HepG2 (cell line): ENCODE data around the gene WASHC3. TPM values are rescaled to one million over a fixed set of nuclear protein-coding genes. Genes with fewer than 3 reads are reported as not detected.

Experiments
- CAMTA2 ChIP-seq: sonication (generic); formaldehyde crosslinking; IDR thresholded peaks from 2 replicates; pipeline ENCODE4 v1.4.0; 2020; ENCODE audit warnings: mild to moderate bottlenecking, missing genetic modification reagents, borderline replicate concordance
- CTCF ChIP-seq: sonication (generic); formaldehyde crosslinking; IDR thresholded peaks from 2 replicates; pipeline ENCODE4 v1.5.0; 2020; ENCODE audit warnings: mild to moderate bottlenecking, missing genetic modification reagents, moderate library complexity
- ELF4 ChIP-seq: sonication (generic); formaldehyde crosslinking; IDR thresholded peaks from 2 replicates; pipeline ENCODE4 v1.5.0; 2020; ENCODE audit warnings: missing genetic modification reagents, mild to moderate bottlenecking, moderate library complexity, borderline replicate concordance
- FOSL2 ChIP-seq: sonication (generic); formaldehyde crosslinking; IDR thresholded peaks from 2 replicates; pipeline ENCODE4 v1.4.0; 2020; ENCODE audit warnings: missing genetic modification reagents
- HDAC2 ChIP-seq: sonication (generic); formaldehyde crosslinking; IDR thresholded peaks from 2 replicates; pipeline ENCODE4 v1.4.0; 2020; ENCODE audit warnings: missing genetic modification reagents
- HMG20B ChIP-seq: conservative IDR thresholded peaks from 2 replicates; pipeline ENCODE4 v1.6.1; 2016; ENCODE audit warnings: missing genetic modification reagents, missing compliant biosample characterization
- HMGXB4 ChIP-seq, 2 experiments: sonication (generic) in 1 of 2; formaldehyde crosslinking in 1 of 2; IDR thresholded peaks; 2 replicates each; pipeline versions ENCODE4 v1.4.0 to v1.6.1; 2018 to 2020; ENCODE audit warnings: missing genetic modification reagents in 2 of 2, borderline replicate concordance in 1 of 2, low read depth in 1 of 2, mild to moderate bottlenecking in 1 of 2, missing biosample characterization in 1 of 2
- HNF4A ChIP-seq: sonication (generic); formaldehyde crosslinking; IDR thresholded peaks from 2 replicates; pipeline ENCODE4 v1.4.0; 2020; ENCODE audit warnings: missing genetic modification reagents
- MAZ ChIP-seq, 2 experiments: sonication (generic) in 1 of 2; formaldehyde crosslinking in 1 of 2; IDR thresholded peaks; 2 replicates each; pipeline versions ENCODE4 v1.5.0 to v1.6.1; 2012 to 2020; ENCODE audit warnings: low read depth in 2 of 2, mild to moderate bottlenecking in 2 of 2, borderline replicate concordance in 1 of 2, improper control_type of control experiment in 1 of 2, low read length in 1 of 2, missing genetic modification reagents in 1 of 2, moderate library complexity in 1 of 2
- NR0B2 ChIP-seq: sonication (generic); formaldehyde crosslinking; IDR thresholded peaks from 2 replicates; pipeline ENCODE4 v1.4.0; 2020; ENCODE audit warnings: mild to moderate bottlenecking, missing genetic modification reagents
- PLSCR1 ChIP-seq: sonication (generic); formaldehyde crosslinking; IDR thresholded peaks from 2 replicates; pipeline ENCODE4 v1.5.0; 2020; ENCODE audit warnings: missing genetic modification reagents, mild to moderate bottlenecking, borderline replicate concordance
- RBAK ChIP-seq: sonication (generic); formaldehyde crosslinking; IDR thresholded peaks from 2 replicates; pipeline ENCODE4 v1.5.1; 2020; ENCODE audit warnings: mild to moderate bottlenecking, missing genetic modification reagents
- SKI ChIP-seq: fragments of 450-650 bp; IDR thresholded peaks from one replicate; pipeline ENCODE4 v1.6.1; 2018; ENCODE audit warnings: mild to moderate bottlenecking; ENCODE audit not compliant: partially characterized antibody
- SOX13 ChIP-seq, 3 experiments: fragments of 450-650 bp in 1 of 3; sonication (generic) in 1 of 3; formaldehyde crosslinking in 1 of 3; IDR thresholded peaks in 2 of 3; conservative IDR thresholded peaks in 1 of 3; 2 replicates each; pipeline versions ENCODE4 v1.5.0 to v1.6.1; 2016 to 2020; ENCODE audit warnings: antibody characterized with exemption in 1 of 3, mild to moderate bottlenecking in 1 of 3, missing compliant biosample characterization in 1 of 3, missing genetic modification reagents in 1 of 3, moderate library complexity in 1 of 3
- SP5 ChIP-seq: IDR thresholded peaks from 2 replicates; pipeline ENCODE4 v1.6.1; 2016; ENCODE audit warnings: low read depth, borderline replicate concordance
- SSRP1 ChIP-seq: IDR thresholded peaks from 2 replicates; pipeline ENCODE4 v1.6.1; 2016; ENCODE audit warnings: control low read depth
- TEAD2 ChIP-seq: sonication (generic); formaldehyde crosslinking; IDR thresholded peaks from 2 replicates; pipeline ENCODE4 v1.9.0; 2021; ENCODE audit warnings: missing genetic modification reagents
- ZFP37 ChIP-seq: sonication (generic); formaldehyde crosslinking; IDR thresholded peaks from 2 replicates; pipeline ENCODE4 v1.4.0; 2020; ENCODE audit warnings: missing genetic modification reagents, borderline replicate concordance
- ZNF484 ChIP-seq: sonication (generic); formaldehyde crosslinking; IDR thresholded peaks from 2 replicates; pipeline ENCODE4 v1.5.1; 2020; ENCODE audit warnings: mild to moderate bottlenecking, low read depth, missing genetic modification reagents, borderline replicate concordance
- ZNF564 ChIP-seq: sonication (generic); formaldehyde crosslinking; IDR thresholded peaks from 2 replicates; pipeline ENCODE4 v1.8.1; 2023; ENCODE audit warnings: mild to moderate bottlenecking, missing genetic modification reagents
- ZNF572 ChIP-seq: sonication (generic); formaldehyde crosslinking; IDR thresholded peaks from 2 replicates; pipeline ENCODE4 v1.5.1; 2020; ENCODE audit warnings: mild to moderate bottlenecking, missing genetic modification reagents
- ZNF614 ChIP-seq: IDR thresholded peaks from 2 replicates; pipeline ENCODE4 v1.6.1; 2018; ENCODE audit warnings: missing biosample characterization, missing genetic modification reagents, inconsistent platforms, borderline replicate concordance
- polyA plus RNA-seq, 8 experiments: library from polyadenylated mRNA; depleted of rRNA in 3 of 8; stranded (reverse) in 7 of 8; unstranded in 1 of 8; fragments of >200 nt; fragmentation: Illumina TruSeq in 4 of 8; extraction: Trizol in 4 of 8; gene quantifications; 2 replicates each; pipeline versions ENCODE4 v1.2.1 to v1.2.3, GENCODE V29; 2011 to 2016; ENCODE audit warnings: low read depth in 4 of 8, missing spikeins in 1 of 8, mixed read lengths in 1 of 8; ENCODE audit not compliant: insufficient read depth in 1 of 8
- total RNA-seq, 5 experiments: library from RNA; depleted of rRNA; stranded (reverse); fragments of >200 nt; fragmentation: Illumina TruSeq; extraction: Trizol; gene quantifications; 2 replicates each; pipeline ENCODE4 v1.2.3, GENCODE V29; 2016; ENCODE audit warnings: low read depth in 1 of 5

Gene WASHC3
- total and polyA plus RNA-seq, 2 of the 13 experiments (the other 11 are each of a cell fraction or from before 2014, with no cell fraction given) = 32.7 to 47.3 TPM

- TF ChIP-seq MAZ (IDR thresholded peaks at IDR 0.05; ENCODE audit: borderline replicate concordance, low read depth, low read length) = 0 out of 2 replicates have a peak, but pooled peaks have one; percentile 69
- TF ChIP-seq MAZ (CRISPR knock-in tag; IDR thresholded peaks at IDR 0.05; ENCODE audit: low read depth) = peak; percentile 53; the same call in 1 of the 2 replicates
- no peak for TF ChIP-seq HMG20B (CRISPR knock-in tag)
- 0 out of 2 replicates have a peak, but pooled peaks have one; percentile 21 for TF ChIP-seq HNF4A (CRISPR knock-in tag)
- peak in 1 of 2 experiments; percentile 58; a peak in 2 of 4 replicates for TF ChIP-seq HMGXB4 (CRISPR knock-in tag; IDR thresholded peaks at IDR 0.05; ENCODE audit: borderline replicate concordance in 1 of 2, low read depth in 1 of 2)
- no peak for TF ChIP-seq ZNF572 (CRISPR knock-in tag)
- no peak for TF ChIP-seq SSRP1 (CRISPR knock-in tag)
- TF ChIP-seq CAMTA2 (CRISPR knock-in tag) = 0 out of 2 replicates have a peak, but pooled peaks have one; percentile 45
- no peak for TF ChIP-seq FOSL2
- TF ChIP-seq PLSCR1 (CRISPR knock-in tag) = no peak
- no peak for TF ChIP-seq ZNF614
- TF ChIP-seq RBAK (CRISPR knock-in tag) = no peak
- TF ChIP-seq ELF4 (CRISPR knock-in tag) = peak; percentile 89
- TF ChIP-seq SOX13 (IDR thresholded peaks at IDR 0.05) = no peak
- no peak for TF ChIP-seq SOX13 (CRISPR knock-in tag; conservative IDR thresholded peaks at IDR 0.05 in 1 of 2, IDR thresholded peaks at IDR 0.05 in 1 of 2)
- no peak for TF ChIP-seq NR0B2
- no peak for TF ChIP-seq TEAD2
- no peak for TF ChIP-seq ZFP37 (CRISPR knock-in tag)
- no peak for TF ChIP-seq HDAC2
- TF ChIP-seq SP5 (CRISPR knock-in tag) = peak; percentile 54; the same call in 1 of the 2 replicates
- TF ChIP-seq SKI = no peak
- peak; percentile 60; the same call in 1 of the 2 replicates for TF ChIP-seq ZNF564 (CRISPR knock-in tag)
- no peak for TF ChIP-seq ZNF484 (CRISPR knock-in tag)
- TF ChIP-seq CTCF (CRISPR knock-in tag) = peak; percentile 15
These were observed at the start of gene WASHC3 (continued) for GRCh38 chr12:102061560-102062418.
